GM12878 (cell line): Measurements from ENCODE around the gene S1PR4. TPM values are rescaled to one million over a fixed set of nuclear protein-coding genes. Genes with fewer than 3 reads are reported as not detected.

Experiments used
- CHD1 ChIP-seq: IDR thresholded peaks from 2 replicates; pipeline ENCODE4 v1.6.1; 2012; ENCODE audit warnings: low read depth, low read length, improper control_type of control experiment
- LARP7 ChIP-seq: fragments of 450-650 bp; IDR thresholded peaks from 2 replicates; pipeline ENCODE4 v1.6.1; 2017; ENCODE audit warnings: mild to moderate bottlenecking
- MEF2B ChIP-seq: fragments of 450-650 bp; IDR thresholded peaks from 2 replicates; pipeline ENCODE4 v1.6.1; 2018; ENCODE audit warnings: mild to moderate bottlenecking, moderate library complexity; ENCODE audit not compliant: partially characterized antibody, poor library complexity, severe bottlenecking
- POLR2A ChIP-seq: IDR thresholded peaks from 2 replicates; pipeline ENCODE4 v1.6.1; 2011; ENCODE audit warnings: low read depth, mild to moderate bottlenecking, low read length
- polyA plus RNA-seq, 11 experiments: library from polyadenylated mRNA; depleted of rRNA in 4 of 11; unstranded in 6 of 11; stranded (reverse) in 5 of 11; fragments of >200 nt; fragmentation: Nextera tagmentation in 4 of 11; fragmentation: Illumina TruSeq in 1 of 11; extraction: Ambion mirVana in 4 of 11; extraction: Trizol in 1 of 11; gene quantifications; 1 replicate in 1 of 11; 2 replicates in 10 of 11; pipeline versions ENCODE4 v1.2.1 to v1.2.3, GENCODE V29; 2011 to 2016; ENCODE audit warnings: inconsistent platforms in 2 of 11, missing spikeins in 2 of 11, low read depth in 1 of 11
- total RNA-seq, 4 experiments: library from RNA; depleted of rRNA in 3 of 4; stranded (reverse); fragments of >200 nt in 3 of 4; fragmentation: Illumina TruSeq in 1 of 4; extraction: Trizol in 1 of 4; gene quantifications; 2 replicates each; pipeline versions ENCODE4 v1.2.1 to v1.2.3, GENCODE V29; 2013 to 2021
- TF ChIP-seq, protein P1 (sequence below): fragments of 450-650 bp; IDR thresholded peaks from 2 replicates; pipeline ENCODE4 v1.6.1; 2016; ENCODE audit warnings: mild to moderate bottlenecking, moderate library complexity, borderline replicate concordance
- TF ChIP-seq, protein P2 (sequence below): IDR thresholded peaks from 2 replicates; pipeline ENCODE4 v1.6.1; 2012; ENCODE audit warnings: low read depth, low read length, improper control_type of control experiment
- TF ChIP-seq, protein P3 (sequence below): fragments of 450-650 bp; IDR thresholded peaks from 2 replicates; pipeline ENCODE4 v1.6.1; 2017; ENCODE audit warnings: low read depth, mild to moderate bottlenecking, moderate library complexity

S1PR4 gene
- total and polyA plus RNA-seq, 10 of the 15 experiments (the other 5 are each of a cell fraction or from before 2014, with no cell fraction given) = 0.19 to 57.7 (median 32.4) TPM; not detected in 1

DNA sequence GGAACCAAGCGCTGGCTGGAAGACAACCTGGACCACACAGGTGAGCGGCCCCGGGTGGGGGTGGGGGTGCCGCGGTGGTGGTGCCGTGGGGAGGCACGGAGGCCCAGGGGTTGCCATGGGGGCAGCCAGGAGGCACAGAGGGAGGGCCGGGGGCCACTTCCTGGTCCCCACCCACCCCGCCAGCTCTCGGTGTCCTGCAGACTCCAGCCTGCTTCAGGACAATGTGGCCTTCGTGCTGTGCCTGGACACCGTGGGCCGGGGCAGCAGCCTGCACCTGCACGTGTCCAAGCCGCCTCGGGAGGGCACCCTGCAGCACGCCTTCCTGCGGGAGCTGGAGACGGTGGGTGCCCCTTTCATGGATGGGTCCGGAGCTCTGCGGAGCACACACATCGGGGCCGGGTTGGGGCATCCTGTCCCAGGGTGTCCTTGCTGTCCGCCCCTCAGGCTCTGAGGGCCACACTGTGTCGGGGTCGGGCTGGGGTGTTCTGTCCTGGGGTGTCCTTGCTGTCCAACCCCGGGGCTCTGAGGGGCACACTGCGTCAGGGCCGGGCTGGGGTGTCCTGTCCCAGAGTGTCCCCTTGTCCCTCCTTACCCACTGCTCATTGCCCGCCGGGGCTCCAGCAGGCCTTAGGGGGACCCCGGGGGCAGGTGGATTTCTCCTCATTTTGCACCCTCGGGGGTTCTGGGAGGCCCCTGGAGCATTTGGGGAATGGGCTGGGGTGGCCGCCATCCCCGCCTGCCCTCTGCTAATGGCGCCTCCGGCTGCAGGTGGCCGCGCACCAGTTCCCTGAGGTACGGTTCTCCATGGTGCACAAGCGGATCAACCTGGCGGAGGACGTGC is 25.5 kb downstream of the S1PR4 start (continued):
- TF ChIP-seq MEF2B = no peak
- TF ChIP-seq, protein P1, sequence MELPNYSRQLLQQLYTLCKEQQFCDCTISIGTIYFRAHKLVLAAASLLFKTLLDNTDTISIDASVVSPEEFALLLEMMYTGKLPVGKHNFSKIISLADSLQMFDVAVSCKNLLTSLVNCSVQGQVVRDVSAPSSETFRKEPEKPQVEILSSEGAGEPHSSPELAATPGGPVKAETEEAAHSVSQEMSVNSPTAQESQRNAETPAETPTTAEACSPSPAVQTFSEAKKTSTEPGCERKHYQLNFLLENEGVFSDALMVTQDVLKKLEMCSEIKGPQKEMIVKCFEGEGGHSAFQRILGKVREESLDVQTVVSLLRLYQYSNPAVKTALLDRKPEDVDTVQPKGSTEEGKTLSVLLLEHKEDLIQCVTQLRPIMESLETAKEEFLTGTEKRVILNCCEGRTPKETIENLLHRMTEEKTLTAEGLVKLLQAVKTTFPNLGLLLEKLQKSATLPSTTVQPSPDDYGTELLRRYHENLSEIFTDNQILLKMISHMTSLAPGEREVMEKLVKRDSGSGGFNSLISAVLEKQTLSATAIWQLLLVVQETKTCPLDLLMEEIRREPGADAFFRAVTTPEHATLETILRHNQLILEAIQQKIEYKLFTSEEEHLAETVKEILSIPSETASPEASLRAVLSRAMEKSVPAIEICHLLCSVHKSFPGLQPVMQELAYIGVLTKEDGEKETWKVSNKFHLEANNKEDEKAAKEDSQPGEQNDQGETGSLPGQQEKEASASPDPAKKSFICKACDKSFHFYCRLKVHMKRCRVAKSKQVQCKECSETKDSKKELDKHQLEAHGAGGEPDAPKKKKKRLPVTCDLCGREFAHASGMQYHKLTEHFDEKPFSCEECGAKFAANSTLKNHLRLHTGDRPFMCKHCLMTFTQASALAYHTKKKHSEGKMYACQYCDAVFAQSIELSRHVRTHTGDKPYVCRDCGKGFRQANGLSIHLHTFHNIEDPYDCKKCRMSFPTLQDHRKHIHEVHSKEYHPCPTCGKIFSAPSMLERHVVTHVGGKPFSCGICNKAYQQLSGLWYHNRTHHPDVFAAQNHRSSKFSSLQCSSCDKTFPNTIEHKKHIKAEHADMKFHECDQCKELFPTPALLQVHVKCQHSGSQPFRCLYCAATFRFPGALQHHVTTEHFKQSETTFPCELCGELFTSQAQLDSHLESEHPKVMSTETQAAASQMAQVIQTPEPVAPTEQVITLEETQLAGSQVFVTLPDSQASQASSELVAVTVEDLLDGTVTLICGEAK = no peak
- TF ChIP-seq, protein P2, sequence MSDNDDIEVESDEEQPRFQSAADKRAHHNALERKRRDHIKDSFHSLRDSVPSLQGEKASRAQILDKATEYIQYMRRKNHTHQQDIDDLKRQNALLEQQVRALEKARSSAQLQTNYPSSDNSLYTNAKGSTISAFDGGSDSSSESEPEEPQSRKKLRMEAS = no peak
- no peak for TF ChIP-seq LARP7
- no peak for TF ChIP-seq POLR2A
- no peak for TF ChIP-seq CHD1
- TF ChIP-seq, protein P3, sequence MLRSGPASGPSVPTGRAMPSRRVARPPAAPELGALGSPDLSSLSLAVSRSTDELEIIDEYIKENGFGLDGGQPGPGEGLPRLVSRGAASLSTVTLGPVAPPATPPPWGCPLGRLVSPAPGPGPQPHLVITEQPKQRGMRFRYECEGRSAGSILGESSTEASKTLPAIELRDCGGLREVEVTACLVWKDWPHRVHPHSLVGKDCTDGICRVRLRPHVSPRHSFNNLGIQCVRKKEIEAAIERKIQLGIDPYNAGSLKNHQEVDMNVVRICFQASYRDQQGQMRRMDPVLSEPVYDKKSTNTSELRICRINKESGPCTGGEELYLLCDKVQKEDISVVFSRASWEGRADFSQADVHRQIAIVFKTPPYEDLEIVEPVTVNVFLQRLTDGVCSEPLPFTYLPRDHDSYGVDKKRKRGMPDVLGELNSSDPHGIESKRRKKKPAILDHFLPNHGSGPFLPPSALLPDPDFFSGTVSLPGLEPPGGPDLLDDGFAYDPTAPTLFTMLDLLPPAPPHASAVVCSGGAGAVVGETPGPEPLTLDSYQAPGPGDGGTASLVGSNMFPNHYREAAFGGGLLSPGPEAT = no peak
